ENCODE measurements around the gene COL26A1. TPM values are rescaled to one million over a fixed set of nuclear protein-coding genes. Genes with fewer than 3 reads are reported as not detected.
"Not testable (repeated sequence)": the region's sequence is repeated elsewhere in the genome, so short reads cannot be mapped to it uniquely, and the experiment has no call there.

The COL26A1 gene
- total and polyA plus RNA-seq, 2 of the 4 experiments (the other 2 are of a cell fraction) = not detected

GRCh38 chr7:101349300-101349699 lies 13.4 kb upstream of the COL26A1 start:
- H3K36me3 ChIP-seq (ENCODE audit: control insufficient read depth, insufficient read depth, low read length); H3K14ac ChIP-seq (replicated peaks; ENCODE audit: low read depth, low read length); H2AK5ac ChIP-seq (ENCODE audit: low read depth, low read length); H3K9me1 ChIP-seq (ENCODE audit: insufficient read depth, low read length); H3K4me2 ChIP-seq (ENCODE audit: low read depth, low read length); POLR2A ChIA-PET (ENCODE audit: unreplicated experiment); H3K9ac ChIP-seq (ENCODE audit: low read depth, low read length); H3K27ac ChIP-seq (ENCODE audit: insufficient read depth, low read length); CTCF ChIA-PET; H2AFZ ChIP-seq (replicated peaks; ENCODE audit: low read length, poor library complexity); in situ Hi-C loops (cut with MboI; ENCODE audit: low sequenced_read_pairs); H4K5ac ChIP-seq (ENCODE audit: low read depth, low read length); H3K18ac ChIP-seq (ENCODE audit: low read depth, low read length); H2BK120ac ChIP-seq (ENCODE audit: low read depth, low read length); H3K27me3 ChIP-seq (ENCODE audit: control insufficient read depth, insufficient read depth, low read length); DNase-seq; dilution Hi-C loops (cut with HindIII; ENCODE audit: low sequenced_read_pairs, unreplicated experiment); H3K9me3 ChIP-seq (ENCODE audit: control insufficient read depth, insufficient read depth, low read length); ATAC-seq (ENCODE audit: low read depth); H3K4me1 ChIP-seq (ENCODE audit: control insufficient read depth, insufficient read depth, low read length); H4K91ac ChIP-seq (ENCODE audit: insufficient read depth, low read depth, low read length); intact Hi-C loops (cut with micrococcal nuclease); BruUV-seq (replicated peaks); H2BK5ac ChIP-seq (ENCODE audit: low read depth, low read length, poor library complexity, severe bottlenecking); H2AK9ac ChIP-seq (replicated peaks; ENCODE audit: low read depth, low read length, poor library complexity); H4K20me1 ChIP-seq (ENCODE audit: insufficient read depth, low read length); H2BK15ac ChIP-seq (ENCODE audit: low read depth, low read length); H3K23ac ChIP-seq (ENCODE audit: low read depth, low read length); H3K4ac ChIP-seq (ENCODE audit: low read depth, low read length); H3K4me3 ChIP-seq (ENCODE audit: insufficient read depth, low read depth, low read length); H3K79me1 ChIP-seq (ENCODE audit: low read depth in 1 of 2, low read length in 2 of 2); H3K56ac ChIP-seq (ENCODE audit: extremely low read depth, insufficient read depth, low read length); H4K8ac ChIP-seq (ENCODE audit: low read depth in 2 of 2, low read length in 2 of 2); H2BK20ac ChIP-seq (ENCODE audit: low read depth, low read length): not testable (repeated sequence)
- 89% methylated on average over 3 of the region's 12 CpGs; no CpG with 5 or more reads in 1 of the 2 experiments for whole genome bisulfite sequencing, 2 experiments (ENCODE audit: extremely low coverage in 2 of 2, insufficient read length in 1 of 2)
